Measurements from ENCODE around the gene ECE2.

Gene ECE2

GRCh38 chr3:184240384-184241140 lies 35.3 kb upstream of the ECE2 start:
- peak; percentile 38 for DNase-seq

GRCh38 chr3:184241141-184241446 lies 34.7 kb upstream of the ECE2 start:
- no peak for DNase-seq

DNA sequence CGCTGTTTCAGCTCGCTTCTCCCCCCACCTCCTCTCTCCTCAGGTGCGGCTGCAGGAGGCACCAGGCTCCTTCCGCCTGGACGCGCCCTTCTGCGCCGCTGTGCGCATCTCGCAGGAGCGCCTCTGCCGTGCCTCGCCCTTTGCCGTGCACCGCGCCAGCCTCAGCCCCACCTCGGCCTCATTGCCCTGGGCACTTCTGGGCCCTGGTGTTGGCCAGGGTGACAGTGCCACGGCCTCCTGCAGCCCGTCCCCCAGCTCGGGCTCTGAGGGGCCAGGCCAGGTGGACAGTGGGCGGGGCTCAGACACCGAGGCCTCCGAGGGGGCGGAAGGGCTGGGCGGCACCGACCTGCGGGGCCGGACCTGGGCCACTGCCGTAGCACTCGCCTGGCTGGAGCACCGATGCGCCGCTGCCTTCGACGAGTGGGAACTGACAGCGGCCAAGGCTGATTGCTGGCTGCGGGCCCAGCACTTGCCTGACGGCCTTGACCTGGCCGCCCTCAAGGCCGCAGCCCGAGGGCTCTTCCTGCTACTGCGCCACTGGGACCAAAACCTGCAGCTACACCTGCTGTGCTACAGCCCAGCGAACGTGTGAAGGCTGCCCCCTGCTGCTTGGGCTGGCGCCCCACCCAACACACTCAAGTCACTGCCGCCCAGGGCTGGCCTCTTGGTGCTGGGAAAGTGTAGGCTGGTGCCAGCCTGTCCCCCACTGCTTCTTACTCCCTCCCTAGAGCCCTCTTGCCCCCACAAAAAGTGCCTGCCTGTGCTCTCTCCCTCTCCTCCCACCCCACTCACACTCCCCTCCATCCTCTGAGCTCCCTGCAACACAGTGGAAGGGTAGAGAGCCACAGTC lies 34.1 kb upstream of the ECE2 start:
- DNase-seq, result no peak

DNA sequence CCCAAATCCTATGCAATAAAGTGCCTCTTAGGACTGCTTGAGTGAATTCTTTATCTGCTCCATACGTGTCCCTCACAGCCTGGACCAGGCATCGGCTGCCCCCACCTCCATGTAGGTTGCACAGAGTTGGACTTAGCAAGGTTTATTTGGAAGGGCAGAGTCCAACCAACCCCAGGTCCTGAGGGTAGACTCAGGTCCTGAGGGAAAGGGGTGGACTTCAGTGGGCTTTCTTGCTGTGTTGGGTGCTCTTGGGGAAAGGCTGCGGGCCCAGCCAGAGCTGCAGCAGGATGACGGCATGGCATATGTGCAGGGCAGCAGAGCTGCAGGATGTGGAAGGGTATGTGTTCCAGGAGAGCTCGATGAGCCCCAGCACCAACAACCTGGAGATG lies 33.5 kb upstream of the ECE2 start:
- DNase-seq, result no peak

GRCh38 chr3:184248454-184249411 lies 27.1 kb upstream of the ECE2 start, which contains the start of gene ALG3:
ALG3 (minus strand) TSS chr3:184248962; CDS start chr3:184248940, 22 bp downstream.
- peak; percentile 86 for DNase-seq

DNA sequence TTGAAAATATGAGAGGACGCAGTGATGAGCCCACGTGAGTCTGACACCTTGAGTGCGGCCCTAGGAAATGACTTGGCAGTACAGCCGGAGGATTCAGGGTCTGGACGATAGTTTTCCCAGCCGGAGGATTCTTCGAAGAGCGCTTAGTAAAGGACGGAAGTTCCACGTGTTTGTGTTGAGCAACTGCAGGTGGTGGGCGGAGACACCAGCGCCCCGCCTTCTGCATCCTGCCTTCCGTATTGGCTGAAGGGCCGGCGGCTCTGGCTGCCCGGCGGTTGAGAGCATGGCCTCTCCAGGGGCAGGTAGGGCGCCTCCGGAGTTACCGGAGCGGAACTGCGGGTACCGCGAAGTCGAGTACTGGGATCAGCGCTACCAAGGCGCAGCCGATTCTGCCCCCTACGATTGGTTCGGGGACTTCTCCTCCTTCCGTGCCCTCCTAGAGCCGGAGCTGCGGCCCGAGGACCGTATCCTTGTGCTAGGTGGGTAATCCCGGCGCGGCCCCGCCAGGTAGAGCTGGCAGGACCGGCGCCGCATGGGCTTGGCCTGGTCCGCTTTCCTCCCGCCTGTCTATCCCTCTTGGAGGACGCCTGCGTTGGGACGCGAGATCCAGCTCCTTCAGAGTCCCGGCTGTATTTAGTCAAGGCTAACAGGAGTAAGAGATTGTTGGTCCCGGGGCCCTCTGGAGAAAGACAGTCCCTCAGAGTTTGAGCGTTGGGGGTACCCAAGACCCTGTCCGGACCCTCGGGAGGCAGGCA lies 26.2 kb upstream of the ECE2 start, which contains the start of gene EEF1AKMT4:
Gene EEF1AKMT4 (plus strand): TSS at position 261 of the 755 bp plus-strand sequence. CDS start 23 bp downstream, at position 284.
- DNase-seq, result peak; percentile 97

GRCh38 chr3:184250167-184250828 lies 25.5 kb upstream of the ECE2 start:
- peak; percentile 87 for DNase-seq

GRCh38 chr3:184255291-184256039 lies 20.4 kb upstream of the ECE2 start:
- DNase-seq, result no peak

GRCh38 chr3:184257083-184257915 lies 18.5 kb upstream of the ECE2 start:
- DNase-seq, result no peak

DNA sequence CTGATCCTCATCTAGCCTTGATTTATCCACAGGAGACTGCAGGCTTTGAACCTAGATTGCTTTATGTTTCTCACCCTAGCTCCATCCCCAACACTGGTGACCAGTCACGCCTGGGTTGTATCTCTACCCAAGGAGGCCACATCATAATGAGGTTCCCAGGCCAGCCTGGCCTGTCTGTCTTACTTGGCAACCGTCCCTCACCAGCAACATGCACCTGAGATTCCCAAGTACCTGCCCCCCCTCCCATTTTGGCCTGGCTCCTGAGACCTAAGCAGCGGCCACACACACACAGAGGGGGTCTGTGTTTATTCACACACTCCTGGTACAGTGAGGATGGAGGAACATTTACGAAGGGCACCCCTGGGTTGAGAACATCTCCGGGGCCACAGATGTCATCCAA lies 16.9 kb upstream of the ECE2 start:
- DNase-seq, result no peak

DNA sequence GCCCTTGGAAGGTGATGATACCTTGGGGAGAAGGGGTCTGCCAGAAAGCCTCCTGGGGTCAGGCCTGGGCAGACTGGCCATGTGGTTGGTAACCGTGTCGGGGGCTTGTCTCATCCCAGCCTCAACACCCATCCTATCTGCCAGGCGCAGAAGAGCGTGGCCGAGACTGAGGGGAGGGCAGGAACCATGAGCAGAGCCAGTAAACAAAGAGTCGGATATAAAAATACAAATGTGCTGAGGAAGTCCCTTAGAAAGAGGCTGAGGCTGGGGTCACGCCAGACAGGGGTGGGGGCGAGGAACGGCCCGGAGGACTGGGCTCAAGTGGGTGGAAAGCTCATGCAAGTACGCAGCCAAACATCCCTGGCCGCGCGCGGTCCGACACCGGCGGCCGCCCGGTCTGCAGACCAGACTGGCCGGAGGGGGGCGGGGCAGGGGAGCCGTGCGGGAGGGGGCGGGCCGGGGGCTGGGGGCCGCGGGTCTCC lies 16.4 kb upstream of the ECE2 start:
- DNase-seq, result no peak

DNA sequence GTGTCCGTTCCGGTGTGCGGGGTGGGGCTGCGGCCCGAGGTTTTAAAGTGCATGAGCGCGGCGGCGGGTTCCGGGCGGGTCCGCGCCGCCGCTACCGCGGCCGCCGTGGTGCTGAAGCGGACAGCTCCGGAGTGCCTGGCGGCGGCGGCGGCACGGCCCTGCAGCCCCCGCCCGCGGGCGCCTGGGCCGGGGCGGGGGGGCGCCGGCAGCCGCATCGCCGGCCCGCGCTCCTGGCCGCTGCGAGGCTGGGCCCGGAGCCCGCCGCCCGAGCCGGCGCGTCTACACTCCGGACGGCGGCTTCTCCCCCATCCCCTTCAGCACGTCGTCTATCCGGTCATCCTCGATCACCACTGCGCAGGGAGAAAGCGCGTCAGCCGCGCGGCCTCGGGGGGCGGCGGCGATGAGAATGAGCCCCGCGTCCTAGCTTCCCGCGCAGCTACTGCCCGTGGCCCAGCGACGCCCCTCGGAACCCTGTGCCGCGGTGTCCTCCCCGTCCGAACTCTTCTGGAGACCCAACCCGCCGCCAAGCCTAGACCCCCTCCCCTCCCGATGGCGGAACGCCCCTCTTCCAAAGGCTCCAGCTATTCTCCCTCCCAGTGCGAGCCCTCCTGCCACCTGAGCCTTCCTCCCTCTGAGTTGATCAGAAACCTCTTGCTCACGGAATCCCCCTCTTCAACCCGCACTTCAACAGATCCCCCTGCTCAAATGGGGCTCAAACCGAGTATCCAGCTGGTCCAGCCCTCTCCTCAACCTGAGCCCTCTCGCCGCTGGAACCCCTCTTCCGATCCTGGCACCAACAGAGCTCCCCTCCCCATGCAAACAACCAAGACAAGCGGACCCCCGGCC lies 15.7 kb upstream of the ECE2 start:
- peak; percentile 31 for DNase-seq

DNA sequence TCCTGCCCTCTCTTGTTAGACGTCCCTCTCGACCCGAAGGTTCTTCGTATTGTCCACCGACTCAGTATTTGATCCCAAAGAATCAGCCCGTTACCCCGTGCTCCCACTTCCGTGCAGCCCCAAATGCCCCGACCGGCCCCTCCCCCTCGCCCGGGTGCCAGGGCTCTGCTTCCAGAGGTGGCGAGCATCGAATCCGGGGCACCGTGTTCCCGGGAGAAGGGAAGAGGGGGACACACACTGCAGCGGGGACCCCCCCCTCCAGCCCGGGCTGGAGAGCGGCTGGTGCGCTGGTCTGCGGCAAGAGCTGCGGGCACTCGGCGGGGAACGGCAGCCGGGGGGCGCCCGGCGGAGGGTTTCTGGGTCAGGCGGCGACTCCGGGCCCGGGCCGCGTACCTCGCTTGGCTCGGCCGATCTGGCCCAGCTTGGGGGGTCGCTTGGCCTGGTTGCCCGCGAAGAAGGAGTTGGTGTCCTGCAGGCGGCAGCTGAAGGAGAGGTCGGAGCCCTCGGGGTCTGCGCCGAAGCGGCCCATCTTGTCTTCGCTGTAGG lies 15.0 kb upstream of the ECE2 start:
- no peak for DNase-seq

DNA sequence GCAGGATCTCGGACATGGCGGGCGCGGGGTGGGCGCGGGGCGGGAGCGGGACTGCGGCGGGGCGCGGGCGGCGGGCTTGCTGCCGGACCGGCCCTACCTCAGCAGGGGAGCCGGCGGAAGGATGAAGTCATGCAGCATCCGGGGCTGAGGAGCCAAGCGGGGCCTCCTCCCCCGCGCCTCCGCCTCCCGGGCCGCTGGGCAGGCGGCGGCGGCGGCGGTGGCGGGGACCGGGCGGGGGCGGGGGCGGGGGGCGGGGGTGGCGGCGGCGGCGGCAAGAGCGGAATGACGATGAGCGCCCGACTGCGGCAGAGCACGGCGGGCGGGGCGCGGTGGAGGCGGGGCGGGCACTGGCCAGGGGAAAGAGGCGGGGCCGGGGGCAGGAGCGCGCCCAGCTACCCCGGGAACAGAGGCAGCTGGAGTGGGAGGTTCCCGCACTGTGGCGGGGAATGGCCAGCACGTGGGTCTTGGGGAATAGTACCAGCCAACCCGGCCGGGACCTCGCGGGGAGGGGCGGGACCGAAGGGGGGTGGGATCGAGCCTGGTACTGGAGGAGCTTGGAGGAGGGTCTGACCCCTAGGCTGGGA lies 14.5 kb upstream of the ECE2 start, which contains the start of gene CAMK2N2:
Gene CAMK2N2 (minus strand): TSS at position 284 of the 584 bp plus-strand sequence. CDS start 268 bp downstream, at position 16.
- DNase-seq, result peak; percentile 58

- DNase-seq, result peak; percentile 13
Measured at GRCh38 chr3:184261854-184262763, 13.7 kb upstream of the ECE2 start.

GRCh38 chr3:184262764-184263179 lies 13.1 kb upstream of the ECE2 start:
- no peak for DNase-seq

All from fibroblast of skin of back (primary cell).